ENCODE results near the gene ARHGEF28.

The ARHGEF28 gene

GRCh38 chr5:73591698-73592501 lies 34.1 kb upstream of the ARHGEF28 start:
- DNase-seq (ENCODE audit: low read depth), result no peak
- TF ChIP-seq CTCF (IDR thresholded peaks at IDR 0.05; ENCODE audit: low read depth, low read length) (no peak), POLR2A (IDR thresholded peaks at IDR 0.05; ENCODE audit: extremely low read depth, insufficient read length) (no peak), MYC (IDR thresholded peaks at IDR 0.05; ENCODE audit: low read depth, low read length) (no peak), MAX (IDR thresholded peaks at IDR 0.05; ENCODE audit: low read depth, low read length) (no peak)
- H3K4me3 ChIP-seq (ENCODE audit: low read depth, low read length), result no peak overlapping the region

GRCh38 chr5:73592551-73592950 lies 33.4 kb upstream of the ARHGEF28 start:
- TF ChIP-seq POLR2A (IDR thresholded peaks at IDR 0.05; ENCODE audit: extremely low read depth, insufficient read length) (no peak), MYC (IDR thresholded peaks at IDR 0.05; ENCODE audit: low read depth, low read length) (no peak), MAX (IDR thresholded peaks at IDR 0.05; ENCODE audit: low read depth, low read length) (no peak), CTCF (IDR thresholded peaks at IDR 0.05; ENCODE audit: low read depth, low read length) (no peak)
- DNase-seq (ENCODE audit: low read depth), result no peak
- no peak overlapping the region for H3K4me3 ChIP-seq (ENCODE audit: low read depth, low read length)

- DNase-seq (ENCODE audit: low read depth), result peak; percentile 57
These were observed 29.2 kb upstream of the ARHGEF28 start for GRCh38 chr5:73596705-73597328.

GRCh38 chr5:73599380-73599779 lies 26.6 kb upstream of the ARHGEF28 start:
- no peak for TF ChIP-seq MAX (IDR thresholded peaks at IDR 0.05; ENCODE audit: low read depth, low read length)
- TF ChIP-seq POLR2A (IDR thresholded peaks at IDR 0.05; ENCODE audit: extremely low read depth, insufficient read length), result no peak
- TF ChIP-seq CTCF (IDR thresholded peaks at IDR 0.05; ENCODE audit: low read depth, low read length), result no peak
- no peak for TF ChIP-seq MYC (IDR thresholded peaks at IDR 0.05; ENCODE audit: low read depth, low read length)

More at GRCh38 chr5:73596705-73597328, 29.2 kb upstream of the ARHGEF28 start:
- no peak overlapping the region for H3K4me3 ChIP-seq (ENCODE audit: low read depth, low read length)
- TF ChIP-seq CTCF (IDR thresholded peaks at IDR 0.05; ENCODE audit: low read depth, low read length) (peak; percentile 62), POLR2A (IDR thresholded peaks at IDR 0.05; ENCODE audit: extremely low read depth, insufficient read length) (no peak)

GRCh38 chr5:73603998-73604397 lies 22.0 kb upstream of the ARHGEF28 start:
- TF ChIP-seq MYC (IDR thresholded peaks at IDR 0.05; ENCODE audit: low read depth, low read length) (no peak), POLR2A (IDR thresholded peaks at IDR 0.05; ENCODE audit: extremely low read depth, insufficient read length) (no peak), MAX (IDR thresholded peaks at IDR 0.05; ENCODE audit: low read depth, low read length) (no peak), CTCF (IDR thresholded peaks at IDR 0.05; ENCODE audit: low read depth, low read length) (no peak)
- DNase-seq (ENCODE audit: low read depth), result no peak

More at GRCh38 chr5:73599380-73599779, 26.6 kb upstream of the ARHGEF28 start:
- no peak overlapping the region for H3K4me3 ChIP-seq (ENCODE audit: low read depth, low read length)
- no peak for DNase-seq (ENCODE audit: low read depth)

More at GRCh38 chr5:73603998-73604397, 22.0 kb upstream of the ARHGEF28 start:
- H3K4me3 ChIP-seq (ENCODE audit: low read depth, low read length), result no peak overlapping the region

All from NB4 (cell line).